SH-SY5Y (cell line): ENCODE results near the gene C4orf17.

Source experiments
- GATA2 ChIP-seq: IDR thresholded peaks from 2 replicates; pipeline ENCODE4 v1.6.1; 2011; ENCODE audit warnings: mild to moderate bottlenecking, low read depth, low read length
- GATA3 ChIP-seq: IDR thresholded peaks from 2 replicates; pipeline ENCODE4 v1.6.1; 2011; ENCODE audit warnings: low read depth, mild to moderate bottlenecking, low read length, moderate library complexity

DNA sequence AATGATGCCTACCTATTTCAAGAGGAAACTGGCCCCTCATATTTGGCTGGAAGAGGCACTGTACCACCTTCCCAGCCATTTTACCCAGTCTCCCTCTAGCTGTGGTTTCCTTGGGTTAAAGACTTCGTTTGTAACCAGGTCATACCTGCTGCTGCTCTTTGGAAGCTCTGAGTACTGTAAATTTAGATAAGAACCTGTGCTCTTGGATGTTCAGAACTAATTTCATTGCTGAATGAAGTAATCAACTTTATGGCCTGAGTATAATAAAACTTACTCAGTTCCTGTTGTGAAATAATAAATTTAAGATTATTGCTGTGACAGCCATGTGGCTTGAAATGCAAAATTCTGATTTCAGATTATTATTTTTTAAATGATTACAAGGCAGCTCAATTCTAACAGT lies 76.0 kb downstream of the C4orf17 start:
- TF ChIP-seq GATA3 (no peak), GATA2 (no peak)
